Right lung (tissue), 5 donors: ENCODE measurements around the gene FAIM2. TPM values are rescaled to one million over a fixed set of nuclear protein-coding genes. Genes with fewer than 3 reads are reported as not detected.
"Not testable (repeated sequence)": the region's sequence is repeated elsewhere in the genome, so short reads cannot be mapped to it uniquely, and the experiment has no call there.

Experiments
- DNase-seq, 2 donors: peaks; one replicate each; pipeline ENCODE4 v3.0.0-alpha.2; 2013
- polyA plus RNA-seq, 5 donors: library from polyadenylated mRNA; unstranded; fragments of 120-200 nt; gene quantifications; one replicate each; pipeline versions ENCODE4 v1.2.1 to v1.2.3, GENCODE V29; 2013; ENCODE audit warnings: inconsistent platforms in 1 of 5, low replicate concordance in 1 of 5; ENCODE audit not compliant: insufficient read length in 5 of 5, insufficient read depth in 1 of 5

Gene FAIM2
- polyA plus RNA-seq, 5 donors = 0.14 to 1.3 (median 0.57) TPM

DNA sequence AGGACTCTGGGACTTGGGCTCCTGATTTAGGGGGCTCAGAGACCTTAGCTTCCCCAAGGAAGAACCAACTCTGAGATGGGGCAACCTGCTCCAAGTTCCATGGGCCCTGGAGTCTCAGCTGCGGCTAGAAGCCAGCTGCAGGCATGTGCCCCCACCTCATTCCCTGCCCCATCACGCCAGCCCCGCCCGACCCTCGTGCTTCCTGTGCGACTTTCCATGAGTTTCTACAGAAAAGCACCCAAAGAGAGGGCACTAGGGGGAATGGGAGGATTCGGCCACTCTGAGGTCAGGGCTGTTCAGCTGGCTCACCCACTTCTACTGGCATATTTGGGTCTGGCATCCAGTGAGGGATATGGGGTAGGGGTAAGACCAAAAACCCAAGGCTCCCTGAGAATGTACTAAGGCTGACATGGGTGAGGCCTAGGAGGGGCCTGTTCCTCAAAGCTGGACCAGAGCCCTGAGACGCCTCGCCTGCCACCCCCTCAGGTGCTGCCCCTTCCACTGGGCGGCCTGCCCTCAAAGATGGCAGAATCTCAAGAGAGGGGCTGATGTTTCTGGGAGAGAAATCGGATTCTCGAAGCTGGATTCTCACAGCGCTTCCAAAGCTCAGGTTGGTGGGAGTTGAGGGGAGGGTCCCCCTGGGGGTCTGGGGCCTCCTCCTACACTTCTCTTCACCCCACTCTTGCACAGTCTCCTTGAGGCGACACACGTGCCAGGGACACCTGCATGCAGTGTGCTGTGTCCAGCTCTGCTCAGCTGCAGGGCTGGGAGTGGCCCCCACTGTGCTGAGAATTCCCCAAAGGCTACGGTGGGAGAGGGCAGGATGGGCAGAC is 22.1 kb downstream of the FAIM2 start:
- no peak for DNase-seq

DNA sequence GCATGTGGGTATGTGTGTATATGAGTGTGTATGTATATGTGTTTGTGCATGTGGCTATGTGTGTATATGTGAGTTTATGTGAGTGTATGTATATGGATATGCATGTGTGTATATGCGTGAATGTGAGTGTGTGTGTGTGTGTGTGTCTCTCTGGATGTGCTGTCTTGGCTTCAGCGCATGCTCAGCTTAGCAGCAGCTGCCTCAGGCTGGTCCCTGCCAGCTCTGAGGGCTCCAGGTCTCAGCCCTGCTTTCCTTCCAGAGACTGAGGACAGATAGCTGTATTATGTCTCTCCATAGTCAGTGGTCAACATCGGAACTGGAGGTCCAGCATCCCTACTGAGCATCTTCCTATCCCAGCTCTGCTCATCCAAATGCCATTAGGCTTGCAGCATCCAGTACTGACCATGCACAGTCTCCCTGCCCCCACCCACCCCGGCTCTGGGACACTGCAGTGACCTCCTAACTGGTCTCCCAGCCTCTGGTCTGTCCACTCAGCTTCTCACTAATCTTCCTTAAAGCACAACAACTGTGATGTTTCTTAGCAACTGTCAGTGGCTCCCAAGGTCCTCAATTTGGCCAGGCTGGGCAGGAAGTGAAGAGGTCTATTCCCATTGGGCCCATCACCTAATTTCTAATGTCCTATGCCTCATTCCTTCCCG is 22.8 kb downstream of the FAIM2 start:
- no peak for DNase-seq

DNA sequence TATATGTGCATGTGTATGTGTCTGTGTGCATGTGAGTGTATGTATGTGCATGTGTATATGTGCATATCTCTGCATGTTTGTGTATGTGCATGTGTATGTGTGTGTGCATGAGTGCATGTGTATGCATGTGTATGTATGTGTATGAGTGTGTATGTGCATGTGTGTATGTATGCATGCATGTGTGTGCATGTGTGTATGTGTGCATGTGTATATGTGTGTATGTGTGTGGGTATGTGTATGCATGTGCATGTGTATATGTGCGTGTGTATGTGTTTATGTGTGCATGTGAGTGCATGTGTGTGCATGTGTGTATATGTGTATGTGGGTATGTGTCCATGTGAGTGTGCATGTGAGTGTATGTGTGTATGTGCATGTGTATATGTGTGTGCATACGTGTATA is 24.6 kb downstream of the FAIM2 start:
- DNase-seq = not testable (repeated sequence)

DNA sequence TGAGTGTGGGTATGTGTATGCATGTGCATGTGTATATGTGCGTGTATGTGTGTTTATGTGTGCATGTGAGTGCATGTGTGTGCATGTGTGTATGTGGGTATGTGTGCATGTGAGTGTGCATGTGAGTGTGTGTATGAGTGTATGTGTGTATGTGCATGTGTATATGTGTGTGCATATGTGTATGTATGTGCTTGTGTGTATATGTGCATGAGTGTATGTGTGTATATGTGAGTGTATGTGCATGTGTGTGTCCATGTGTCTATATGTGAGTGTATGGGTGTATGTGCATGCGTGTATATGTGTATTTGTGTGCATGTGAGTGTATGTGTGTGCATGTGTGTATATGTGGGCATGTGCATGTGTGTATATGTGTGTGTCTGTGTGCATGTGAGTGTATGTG is 25.7 kb downstream of the FAIM2 start:
- no peak for DNase-seq

GRCh38 chr12:49877066-49877465 is 26.6 kb downstream of the FAIM2 start:
- no peak for DNase-seq

DNA sequence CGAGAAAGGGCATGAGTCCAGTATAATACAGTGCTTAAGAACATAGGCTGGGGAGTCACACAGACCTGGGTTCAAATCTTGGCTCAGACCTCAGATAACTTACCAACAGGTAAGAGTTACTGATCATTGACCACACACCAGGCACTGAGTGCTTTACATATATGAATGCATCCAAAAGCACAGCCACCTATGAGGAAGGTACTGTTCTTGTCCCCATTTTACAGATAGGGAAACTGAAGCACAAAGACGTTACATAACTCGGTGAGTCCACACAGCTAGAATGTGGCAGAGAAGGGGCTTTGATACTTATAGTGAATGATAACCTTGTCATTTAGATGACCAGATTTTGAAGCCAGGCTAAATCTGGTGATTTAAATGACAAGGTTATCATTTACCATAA is 27.6 kb downstream of the FAIM2 start:
- DNase-seq = no peak

- DNase-seq = no peak
Measured at GRCh38 chr12:49875115-49875720, 28.5 kb downstream of the FAIM2 start.

DNA sequence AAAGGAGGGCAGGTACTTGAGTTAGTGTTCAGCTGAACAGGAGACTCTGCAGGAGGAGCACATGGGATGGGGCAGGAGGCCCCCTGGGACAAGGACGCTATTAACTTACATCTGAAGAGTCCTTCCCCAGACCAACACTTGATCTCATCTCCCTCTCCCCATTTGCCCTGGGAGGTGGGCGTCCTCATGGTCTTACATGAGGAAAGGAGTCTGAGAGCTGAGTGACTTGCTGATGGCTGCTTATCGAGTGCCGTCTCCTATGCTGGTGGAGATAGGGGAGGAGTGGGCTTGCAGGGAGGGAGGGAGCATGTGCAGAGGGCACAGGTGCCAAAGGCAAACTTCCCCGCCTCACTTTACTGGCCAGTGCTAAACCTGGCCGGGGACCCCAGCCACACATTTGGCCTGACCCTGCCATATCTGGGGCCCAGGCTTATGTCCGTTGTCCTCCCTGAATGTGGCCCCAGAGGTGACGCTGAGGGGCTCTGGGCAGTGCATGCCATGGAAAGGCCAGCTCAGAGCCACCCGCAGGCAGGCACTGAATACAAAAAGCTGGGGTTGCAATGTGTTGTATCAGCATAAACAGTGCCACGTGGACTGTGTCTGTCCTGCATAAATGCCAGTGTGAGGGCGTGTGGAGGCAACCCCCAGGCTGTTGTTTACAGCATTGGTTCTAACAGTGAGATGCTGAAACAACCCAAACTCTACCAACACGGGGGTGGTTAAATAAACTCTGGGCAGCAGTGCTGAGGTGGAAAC is 29.4 kb downstream of the FAIM2 start:
- DNase-seq = no peak

- peak; percentile 47 to 50 for DNase-seq
Measured at GRCh38 chr12:49873361-49873934, 30.3 kb downstream of the FAIM2 start.

- no peak for DNase-seq
Measured at GRCh38 chr12:49872781-49873181, 30.9 kb downstream of the FAIM2 start.

DNA sequence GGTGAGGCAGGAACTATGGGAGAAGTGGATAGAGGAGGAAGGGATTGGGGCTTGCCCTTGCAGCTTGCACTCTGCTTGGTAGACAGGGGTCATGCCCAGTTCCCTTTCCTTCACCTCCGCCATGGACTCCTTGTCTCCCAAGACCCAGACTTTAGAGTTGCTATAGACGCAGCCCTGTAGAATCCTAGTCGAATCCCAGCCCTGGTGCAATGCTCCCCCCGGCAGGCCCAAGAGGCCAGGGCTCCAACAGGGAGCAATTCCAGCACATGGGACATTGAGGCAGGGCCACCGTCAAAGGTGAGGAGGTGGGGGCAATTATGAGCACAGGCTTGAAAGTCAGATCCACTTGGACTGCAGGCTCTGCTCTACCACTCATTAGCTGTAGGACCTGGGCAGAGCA is 31.3 kb downstream of the FAIM2 start:
- DNase-seq = no peak

DNA sequence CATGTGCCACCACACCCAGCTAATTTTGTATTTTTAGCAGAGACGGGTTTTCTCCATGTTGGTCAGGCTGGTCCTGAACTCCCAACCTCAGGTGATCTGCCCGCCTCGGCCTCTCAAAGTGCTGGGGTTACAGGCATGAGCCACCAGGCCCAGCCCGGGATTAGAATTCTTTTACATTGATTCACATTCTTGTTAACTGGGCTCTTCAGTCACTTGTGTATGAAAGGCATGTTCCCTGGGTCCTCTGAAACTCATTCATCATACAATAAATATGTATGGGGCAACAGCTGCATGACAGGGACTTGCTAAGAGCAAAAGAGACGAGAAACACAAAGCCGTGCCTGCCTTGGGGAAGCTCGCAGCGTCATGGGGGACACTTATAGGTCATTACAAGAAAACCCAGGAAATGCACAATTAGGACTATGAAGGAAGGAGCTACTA is 31.9 kb downstream of the FAIM2 start:
- not testable (repeated sequence) for DNase-seq

GRCh38 chr12:49871263-49871561 is 32.5 kb downstream of the FAIM2 start:
- DNase-seq = no peak

- DNase-seq = no peak
Measured at GRCh38 chr12:49870501-49871262, 33.0 kb downstream of the FAIM2 start.

GRCh38 chr12:49869816-49870500 is 33.7 kb downstream of the FAIM2 start:
- no peak for DNase-seq

- peak; percentile 98 to 99 for DNase-seq
Measured at GRCh38 chr12:49868952-49869815, 34.5 kb downstream of the FAIM2 start.

- DNase-seq = no peak
Measured at GRCh38 chr12:49868449-49868848, 35.3 kb downstream of the FAIM2 start.

- no peak for DNase-seq
Measured at GRCh38 chr12:49867570-49868341, 35.9 kb downstream of the FAIM2 start.
